Measurements from ENCODE around the gene TGM2.

The TGM2 gene

GRCh38 chr20:38091441-38092216 is 73.4 kb downstream of the TGM2 start:
- no peak for DNase-seq

GRCh38 chr20:38090061-38090460 is 75.0 kb downstream of the TGM2 start:
- no peak for DNase-seq

DNA sequence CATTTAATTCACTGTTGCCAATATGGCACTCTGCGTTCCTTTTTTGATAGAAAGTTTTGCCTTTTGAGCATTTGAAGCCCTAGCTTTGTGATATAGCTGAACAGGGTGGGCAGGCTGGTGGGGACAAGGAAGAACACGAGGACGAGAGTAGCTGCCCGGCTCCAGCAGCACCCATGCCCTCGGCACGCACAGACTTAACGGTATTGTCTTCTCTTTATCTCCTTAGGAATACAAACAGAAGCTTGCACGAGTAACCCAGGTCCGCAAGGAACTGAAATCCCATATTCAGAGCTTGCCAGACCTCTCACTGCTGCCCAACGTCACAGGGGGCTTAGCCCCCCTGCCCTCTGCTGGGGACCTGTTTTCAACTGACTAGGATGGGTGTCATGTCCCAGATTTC is 75.6 kb downstream of the TGM2 start:
- DNase-seq: no peak

- no peak for DNase-seq
Observed at GRCh38 chr20:38085026-38085425, 80.0 kb downstream of the TGM2 start.

- peak; percentile 91 for DNase-seq
Observed at GRCh38 chr20:38084425-38084951, 80.6 kb downstream of the TGM2 start.

DNA sequence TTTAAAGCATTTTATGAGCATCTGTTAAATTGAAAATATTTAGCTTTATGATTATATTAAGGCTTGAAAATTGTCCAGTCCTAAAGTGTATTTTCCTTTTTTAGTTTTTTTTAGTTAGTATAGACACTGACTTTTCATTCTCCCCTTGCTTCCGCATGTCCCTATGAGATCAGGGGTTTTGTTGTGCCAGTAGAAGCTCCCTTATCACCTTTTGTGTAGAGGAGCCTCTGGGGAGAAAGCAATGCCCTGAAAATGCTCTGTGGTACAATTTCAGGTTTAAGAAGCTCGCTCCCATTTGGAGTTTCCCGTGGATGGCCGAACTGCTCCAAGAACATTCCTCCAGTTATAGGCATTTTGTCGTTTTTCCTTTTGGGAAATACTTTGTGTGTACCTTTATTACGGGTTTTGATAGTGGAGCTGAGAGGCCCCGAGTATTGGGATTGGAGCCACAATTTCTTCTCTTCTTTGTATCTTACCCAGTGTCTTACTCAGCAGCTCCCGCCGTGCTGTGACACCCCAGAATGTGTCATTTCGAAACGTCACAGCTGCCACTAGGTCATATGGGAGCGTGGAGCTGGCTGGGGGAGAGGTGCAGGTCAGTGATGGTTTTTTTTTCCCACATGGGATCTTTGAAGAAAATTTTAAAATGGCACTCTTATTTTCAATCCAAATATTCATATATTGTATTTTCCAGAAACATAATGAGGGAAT is 81.6 kb downstream of the TGM2 start:
- no peak for DNase-seq

- DNase-seq: no peak
Observed at GRCh38 chr20:38082894-38083293, 82.2 kb downstream of the TGM2 start.

DNA sequence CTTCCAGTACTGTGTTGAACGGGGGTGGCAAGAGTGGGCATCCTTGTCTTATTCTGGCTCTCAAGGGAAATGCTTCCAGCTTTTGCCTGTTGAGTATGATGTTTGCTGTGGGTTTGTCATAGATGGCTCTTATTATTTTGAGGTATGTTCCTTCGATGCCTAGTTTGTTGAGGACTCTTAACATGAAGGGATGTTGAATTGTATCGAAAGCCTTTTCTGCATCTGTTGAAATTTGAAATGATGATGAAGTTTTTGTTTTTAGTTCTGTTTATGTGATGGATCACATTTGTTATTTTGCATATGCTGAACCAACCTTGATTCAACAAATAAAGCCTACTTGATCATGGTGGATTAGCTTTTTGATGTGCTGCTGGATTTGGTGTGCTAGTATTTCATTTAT is 83.5 kb downstream of the TGM2 start:
- DNase-seq: no peak

- DNase-seq: no peak
Observed at GRCh38 chr20:38079353-38079752, 85.7 kb downstream of the TGM2 start.

DNA sequence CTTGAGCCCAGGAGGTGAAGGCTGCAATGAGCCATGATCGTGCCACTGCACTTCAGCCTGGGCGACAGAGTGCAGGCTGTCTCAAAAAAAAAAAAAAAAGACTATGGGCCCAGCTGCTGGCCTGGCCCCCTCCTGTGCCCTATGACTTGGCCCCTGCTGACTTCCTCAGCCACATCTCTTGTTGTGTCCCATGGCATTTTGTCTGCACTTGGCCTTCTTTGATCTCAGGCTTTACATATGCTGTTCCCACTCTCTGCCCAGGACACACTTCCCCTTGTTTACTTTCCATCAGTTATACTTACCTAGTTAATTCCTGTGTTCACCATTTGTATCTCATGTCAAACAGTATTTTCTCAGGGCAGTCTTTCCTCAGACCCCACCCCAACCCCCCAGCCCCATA is 87.0 kb downstream of the TGM2 start:
- DNase-seq: no peak

Measured in fibroblast of skin of right quadriceps (primary cell).